Measurements from ENCODE around the gene STK11. TPM values are rescaled to one million over a fixed set of nuclear protein-coding genes. Genes with fewer than 3 reads are reported as not detected.
A peak's percentile ranks its signal among the peaks of the same experiment; 100 is the strongest.

STK11 gene
- total RNA-seq, 1 experiment from 2014 or later: 53.0 TPM

DNA sequence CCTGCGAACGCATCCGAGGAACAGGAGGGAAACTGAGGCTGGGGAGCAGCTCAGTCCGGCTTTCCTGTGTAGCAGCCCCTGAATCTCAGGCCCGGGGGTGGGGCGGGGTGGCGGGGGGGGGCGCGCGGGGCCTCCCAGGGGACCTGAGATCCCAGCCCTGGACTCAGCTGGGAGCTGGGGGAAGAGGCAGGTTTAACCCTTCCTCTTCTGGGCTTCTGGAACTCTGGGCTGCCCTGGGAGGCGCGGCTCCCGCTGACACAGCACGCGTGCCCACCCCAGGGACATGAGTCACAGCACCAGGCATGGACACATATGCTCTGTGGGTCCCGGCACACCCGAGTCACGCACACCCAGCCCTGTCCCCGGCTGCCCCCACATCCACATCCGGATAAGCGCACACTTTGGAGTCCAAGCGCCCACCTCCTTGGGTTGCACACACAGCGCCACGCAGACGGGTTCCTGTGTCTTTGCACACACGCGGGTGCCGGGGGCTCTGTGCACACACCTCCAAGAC, 60.1 kb downstream of the STK11 start:
- Histone ChIP-seq H3K79me2 (ENCODE audit: low read depth) (peaks cover 21% of the 10 kb centered on the region), H3K9me3 (ENCODE audit: insufficient read depth, low read depth) (no peaks in the 10 kb centered on the region), H3K4me3 (peak overlapping the region; percentile 59; the same call in 1 of the 2 replicates), H4K20me1 (ENCODE audit: insufficient read depth) (no peaks in the 10 kb centered on the region), H3K36me3 (ENCODE audit: low read depth) (no peaks in the 10 kb centered on the region), H3K27ac (peak overlapping the region; percentile 49), H3K4me1 (replicated peaks; ENCODE audit: insufficient read depth) (peaks cover 40% of the 10 kb centered on the region), H3K9me2 (ENCODE audit: insufficient read depth) (no peaks in the 10 kb centered on the region), H3F3A (ENCODE audit: insufficient read depth, low read depth) (peaks cover 42% of the 10 kb centered on the region; the same call in 1 of the 2 replicates), H3K4me2 (peak overlapping the region; percentile 78), H2AFZ (no peak overlapping the region), H3K27me3 (ENCODE audit: insufficient read depth, low read depth) (no peaks in the 10 kb centered on the region)
- POLR2A ChIA-PET (ENCODE audit: unreplicated experiment): interaction anchor here (0.6 to 2.1 kb wide), 5 partner anchors 13 to 239 kb away, joined by 3 to 33 read pairs (median 7); no protein-coding TSS in a partner anchor
- CTCF ChIA-PET: interaction anchor here (5.0 kb wide), 1 partner anchor 21 kb away, joined by 76 read pairs; no protein-coding TSS in a partner anchor
- intact Hi-C loops (cut with micrococcal nuclease; ENCODE audit: unreplicated experiment): loop anchor here (2.0 kb wide), 1 partner anchor 13 kb away; no protein-coding TSS in a partner anchor
- no TSS peak for BruUV-seq (replicated peaks)
- no peak for TF ChIP-seq EZH2 (IDR thresholded peaks at IDR 0.05; ENCODE audit: low read depth)
- TF ChIP-seq, protein P1, sequence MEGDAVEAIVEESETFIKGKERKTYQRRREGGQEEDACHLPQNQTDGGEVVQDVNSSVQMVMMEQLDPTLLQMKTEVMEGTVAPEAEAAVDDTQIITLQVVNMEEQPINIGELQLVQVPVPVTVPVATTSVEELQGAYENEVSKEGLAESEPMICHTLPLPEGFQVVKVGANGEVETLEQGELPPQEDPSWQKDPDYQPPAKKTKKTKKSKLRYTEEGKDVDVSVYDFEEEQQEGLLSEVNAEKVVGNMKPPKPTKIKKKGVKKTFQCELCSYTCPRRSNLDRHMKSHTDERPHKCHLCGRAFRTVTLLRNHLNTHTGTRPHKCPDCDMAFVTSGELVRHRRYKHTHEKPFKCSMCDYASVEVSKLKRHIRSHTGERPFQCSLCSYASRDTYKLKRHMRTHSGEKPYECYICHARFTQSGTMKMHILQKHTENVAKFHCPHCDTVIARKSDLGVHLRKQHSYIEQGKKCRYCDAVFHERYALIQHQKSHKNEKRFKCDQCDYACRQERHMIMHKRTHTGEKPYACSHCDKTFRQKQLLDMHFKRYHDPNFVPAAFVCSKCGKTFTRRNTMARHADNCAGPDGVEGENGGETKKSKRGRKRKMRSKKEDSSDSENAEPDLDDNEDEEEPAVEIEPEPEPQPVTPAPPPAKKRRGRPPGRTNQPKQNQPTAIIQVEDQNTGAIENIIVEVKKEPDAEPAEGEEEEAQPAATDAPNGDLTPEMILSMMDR (conservative IDR thresholded peaks at IDR 0.05): no peak
- peak in 1 of 2 experiments; percentile 43 for DNase-seq

GRCh38 chr19:1266129-1266915, 60.7 kb downstream of the STK11 start:
- H3K4me2 ChIP-seq: peak overlapping the region; percentile 78
- peaks cover 24% of the 10 kb centered on the region for H3K79me2 ChIP-seq (ENCODE audit: low read depth)
- TF ChIP-seq EZH2 (IDR thresholded peaks at IDR 0.05; ENCODE audit: low read depth): no peak
- TF ChIP-seq, protein P1 (conservative IDR thresholded peaks at IDR 0.05): no peak
- H3K9me2 ChIP-seq (ENCODE audit: insufficient read depth): no peaks in the 10 kb centered on the region
- no TSS peak for BruUV-seq (replicated peaks)
- CTCF ChIA-PET: interaction anchor here (0.5 to 5.0 kb wide), 3 partner anchors 13 to 153 kb away, joined by 5 to 76 read pairs (median 5); no protein-coding TSS in a partner anchor
- H3K36me3 ChIP-seq (ENCODE audit: low read depth): no peaks in the 10 kb centered on the region
- peaks cover 42% of the 10 kb centered on the region; the same call in 1 of the 2 replicates for H3F3A ChIP-seq (ENCODE audit: insufficient read depth, low read depth)
- DNase-seq: peak; percentile 55 to 92
- peak overlapping the region; percentile 49 for H3K27ac ChIP-seq
- POLR2A ChIA-PET (ENCODE audit: unreplicated experiment): interaction anchor here (0.5 to 2.1 kb wide), 6 partner anchors 11 to 574 kb away, joined by 5 to 33 read pairs (median 8); no protein-coding TSS in a partner anchor
- intact Hi-C loops (cut with micrococcal nuclease; ENCODE audit: unreplicated experiment): loop anchor here (2.0 kb wide), 1 partner anchor 14 kb away; no protein-coding TSS in a partner anchor
- H3K4me3 ChIP-seq: peak overlapping the region; percentile 59
- no peak overlapping the region for H2AFZ ChIP-seq
- peaks cover 46% of the 10 kb centered on the region for H3K4me1 ChIP-seq (replicated peaks; ENCODE audit: insufficient read depth)
- H3K27me3 ChIP-seq (ENCODE audit: insufficient read depth, low read depth): no peaks in the 10 kb centered on the region
- H4K20me1 ChIP-seq (ENCODE audit: insufficient read depth): peaks cover under 1% of the 10 kb centered on the region; the same call in 1 of the 2 replicates
- H3K9me3 ChIP-seq (ENCODE audit: insufficient read depth, low read depth): no peaks in the 10 kb centered on the region

GRCh38 chr19:1266916-1267476, 61.4 kb downstream of the STK11 start:
- peaks cover 4% of the 10 kb centered on the region; the same call in 1 of the 2 replicates for H4K20me1 ChIP-seq (ENCODE audit: insufficient read depth)
- DNase-seq: peak in 1 of 2 experiments; percentile 73
- H3K9me2 ChIP-seq (ENCODE audit: insufficient read depth): no peaks in the 10 kb centered on the region
- ChIA-PET POLR2A (ENCODE audit: unreplicated experiment) (interaction anchor here (0.5 to 2.1 kb wide), 5 partner anchors 12 to 575 kb away, joined by 5 to 33 read pairs (median 10); no protein-coding TSS in a partner anchor), CTCF (interaction anchor here (0.5 to 5.0 kb wide), 3 partner anchors 14 to 154 kb away, joined by 5 to 76 read pairs (median 5); no protein-coding TSS in a partner anchor)
- H3K79me2 ChIP-seq (ENCODE audit: low read depth): peaks cover 24% of the 10 kb centered on the region
- peak overlapping the region; percentile 59 for H3K4me3 ChIP-seq
- H2AFZ ChIP-seq: no peak overlapping the region
- no peaks in the 10 kb centered on the region for H3K9me3 ChIP-seq (ENCODE audit: insufficient read depth, low read depth)
- no TSS peak for BruUV-seq (replicated peaks)
- H3F3A ChIP-seq (ENCODE audit: insufficient read depth, low read depth): peaks cover 36% of the 10 kb centered on the region; the same call in 1 of the 2 replicates
- H3K36me3 ChIP-seq (ENCODE audit: low read depth): 0 out of 2 replicates have a peak, but pooled peaks cover 1% of the 10 kb centered on the region
- H3K4me2 ChIP-seq: peak overlapping the region; percentile 78
- TF ChIP-seq, protein P1 (conservative IDR thresholded peaks at IDR 0.05): peak; percentile 80
- TF ChIP-seq EZH2 (IDR thresholded peaks at IDR 0.05; ENCODE audit: low read depth): no peak
- H3K4me1 ChIP-seq (replicated peaks; ENCODE audit: insufficient read depth): peaks cover 49% of the 10 kb centered on the region
- H3K27ac ChIP-seq: no peak overlapping the region
- no peaks in the 10 kb centered on the region for H3K27me3 ChIP-seq (ENCODE audit: insufficient read depth, low read depth)
- intact Hi-C loops (cut with micrococcal nuclease; ENCODE audit: unreplicated experiment): loop anchor here (2.0 kb wide), 1 partner anchor 14 kb away; no protein-coding TSS in a partner anchor

Measured in PC-9 (cell line).